Measurements from ENCODE around the gene AP1S1. TPM values are rescaled to one million over a fixed set of nuclear protein-coding genes. Genes with fewer than 3 reads are reported as not detected.

The AP1S1 gene
- total and polyA plus RNA-seq, 9 of the 15 experiments (the other 6 are each of a cell fraction or from before 2014, with no cell fraction given): 4.4 to 149 (median 89.4) TPM

- TF ChIP-seq ZMIZ1 (IDR thresholded peaks at IDR 0.05; ENCODE audit: low read depth in 2 of 2, low read length in 2 of 2) (no peak), SPI1 (IDR thresholded peaks at IDR 0.05; ENCODE audit: borderline replicate concordance, low read depth, low read length) (no peak), ZC3H4 (CRISPR knock-in tag; IDR thresholded peaks at IDR 0.05; ENCODE audit: borderline replicate concordance) (no peak), ZNF224 (CRISPR knock-in tag; IDR thresholded peaks at IDR 0.05) (no peak), MCM3 (IDR thresholded peaks at IDR 0.05) (no peak), POLR3A (IDR thresholded peaks at IDR 0.05; ENCODE audit: borderline replicate concordance, extremely low read depth, insufficient read depth, insufficient read length) (no peak), ZNF444 (CRISPR knock-in tag; IDR thresholded peaks at IDR 0.05) (no peak), IRF9 (tag; IDR thresholded peaks at IDR 0.05) (no peak), TCF7 (IDR thresholded peaks at IDR 0.05; ENCODE audit: borderline replicate concordance) (no peak), NR1H2 (CRISPR knock-in tag; IDR thresholded peaks at IDR 0.05) (no peak), ZNF395 (CRISPR knock-in tag; IDR thresholded peaks at IDR 0.05) (0 out of 2 replicates have a peak, but pooled peaks have one; percentile 42), SMAD3 (CRISPR knock-in tag; conservative IDR thresholded peaks at IDR 0.05) (no peak), ZNF217 (CRISPR knock-in tag; IDR thresholded peaks at IDR 0.05) (no peak)
- TF ChIP-seq, protein P1, sequence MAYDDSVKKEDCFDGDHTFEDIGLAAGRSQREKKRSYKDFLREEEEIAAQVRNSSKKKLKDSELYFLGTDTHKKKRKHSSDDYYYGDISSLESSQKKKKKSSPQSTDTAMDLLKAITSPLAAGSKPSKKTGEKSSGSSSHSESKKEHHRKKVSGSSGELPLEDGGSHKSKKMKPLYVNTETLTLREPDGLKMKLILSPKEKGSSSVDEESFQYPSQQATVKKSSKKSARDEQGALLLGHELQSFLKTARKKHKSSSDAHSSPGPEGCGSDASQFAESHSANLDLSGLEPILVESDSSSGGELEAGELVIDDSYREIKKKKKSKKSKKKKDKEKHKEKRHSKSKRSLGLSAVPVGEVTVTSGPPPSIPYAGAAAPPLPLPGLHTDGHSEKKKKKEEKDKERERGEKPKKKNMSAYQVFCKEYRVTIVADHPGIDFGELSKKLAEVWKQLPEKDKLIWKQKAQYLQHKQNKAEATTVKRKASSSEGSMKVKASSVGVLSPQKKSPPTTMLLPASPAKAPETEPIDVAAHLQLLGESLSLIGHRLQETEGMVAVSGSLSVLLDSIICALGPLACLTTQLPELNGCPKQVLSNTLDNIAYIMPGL (CRISPR knock-in tag; IDR thresholded peaks at IDR 0.05): 0 out of 2 replicates have a peak, but pooled peaks have one; percentile 34
- TF ChIP-seq, protein P2, sequence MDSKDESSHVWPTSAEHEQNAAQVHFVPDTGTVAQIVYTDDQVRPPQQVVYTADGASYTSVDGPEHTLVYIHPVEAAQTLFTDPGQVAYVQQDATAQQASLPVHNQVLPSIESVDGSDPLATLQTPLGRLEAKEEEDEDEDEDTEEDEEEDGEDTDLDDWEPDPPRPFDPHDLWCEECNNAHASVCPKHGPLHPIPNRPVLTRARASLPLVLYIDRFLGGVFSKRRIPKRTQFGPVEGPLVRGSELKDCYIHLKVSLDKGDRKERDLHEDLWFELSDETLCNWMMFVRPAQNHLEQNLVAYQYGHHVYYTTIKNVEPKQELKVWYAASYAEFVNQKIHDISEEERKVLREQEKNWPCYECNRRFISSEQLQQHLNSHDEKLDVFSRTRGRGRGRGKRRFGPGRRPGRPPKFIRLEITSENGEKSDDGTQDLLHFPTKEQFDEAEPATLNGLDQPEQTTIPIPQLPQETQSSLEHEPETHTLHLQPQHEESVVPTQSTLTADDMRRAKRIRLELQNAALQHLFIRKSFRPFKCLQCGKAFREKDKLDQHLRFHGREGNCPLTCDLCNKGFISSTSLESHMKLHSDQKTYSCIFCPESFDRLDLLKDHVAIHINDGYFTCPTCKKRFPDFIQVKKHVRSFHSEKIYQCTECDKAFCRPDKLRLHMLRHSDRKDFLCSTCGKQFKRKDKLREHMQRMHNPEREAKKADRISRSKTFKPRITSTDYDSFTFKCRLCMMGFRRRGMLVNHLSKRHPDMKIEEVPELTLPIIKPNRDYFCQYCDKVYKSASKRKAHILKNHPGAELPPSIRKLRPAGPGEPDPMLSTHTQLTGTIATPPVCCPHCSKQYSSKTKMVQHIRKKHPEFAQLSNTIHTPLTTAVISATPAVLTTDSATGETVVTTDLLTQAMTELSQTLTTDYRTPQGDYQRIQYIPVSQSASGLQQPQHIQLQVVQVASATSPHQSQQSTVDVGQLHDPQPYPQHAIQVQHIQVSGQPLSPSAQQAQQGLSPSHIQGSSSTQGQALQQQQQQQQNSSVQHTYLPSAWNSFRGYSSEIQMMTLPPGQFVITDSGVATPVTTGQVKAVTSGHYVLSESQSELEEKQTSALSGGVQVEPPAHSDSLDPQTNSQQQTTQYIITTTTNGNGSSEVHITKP (IDR thresholded peaks at IDR 0.05; ENCODE audit: partially characterized antibody): no peak
Measured at GRCh38 chr7:101153969-101154692, at the start of gene AP1S1 (continued).
